GM19324 (cell line): ENCODE measurements around the gene SFMBT2.
"Not testable (repeated sequence)": the region's sequence is repeated elsewhere in the genome, so short reads cannot be mapped to it uniquely, and the experiment has no call there.

Experiments used
- ATAC-seq: cut with Tn5 transposase; IDR thresholded peaks from one replicate; pipeline ENCODE4 v1.9.1; 2021; ENCODE audit warnings: mild to moderate bottlenecking, moderate library complexity; ENCODE audit not compliant: unreplicated experiment, low FRiP score

Gene SFMBT2

GRCh38 chr10:7403620-7404019 is 7.2 kb downstream of the SFMBT2 start:
- no peak for ATAC-seq

DNA sequence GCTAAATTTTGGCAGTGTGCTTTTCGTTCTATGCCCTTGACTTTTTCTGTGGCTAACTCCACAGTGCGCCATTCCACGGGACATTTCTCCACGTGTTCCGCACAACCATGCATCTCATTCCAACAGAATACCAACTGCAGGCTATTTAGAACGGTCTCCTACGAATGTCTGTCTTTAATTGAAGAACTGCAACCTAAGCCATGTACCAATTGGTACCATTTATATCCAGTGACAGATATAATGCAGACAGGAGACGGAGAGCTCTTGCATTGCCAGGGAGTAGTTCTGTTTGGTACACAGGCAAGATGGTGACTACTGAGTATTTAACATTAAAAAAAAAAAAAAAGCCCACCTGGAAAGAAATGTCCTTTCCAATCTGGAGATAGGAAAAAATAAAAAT is 9.1 kb downstream of the SFMBT2 start:
- no peak for ATAC-seq

- no peak for ATAC-seq
These were observed 9.7 kb downstream of the SFMBT2 start for GRCh38 chr10:7401156-7401555.

DNA sequence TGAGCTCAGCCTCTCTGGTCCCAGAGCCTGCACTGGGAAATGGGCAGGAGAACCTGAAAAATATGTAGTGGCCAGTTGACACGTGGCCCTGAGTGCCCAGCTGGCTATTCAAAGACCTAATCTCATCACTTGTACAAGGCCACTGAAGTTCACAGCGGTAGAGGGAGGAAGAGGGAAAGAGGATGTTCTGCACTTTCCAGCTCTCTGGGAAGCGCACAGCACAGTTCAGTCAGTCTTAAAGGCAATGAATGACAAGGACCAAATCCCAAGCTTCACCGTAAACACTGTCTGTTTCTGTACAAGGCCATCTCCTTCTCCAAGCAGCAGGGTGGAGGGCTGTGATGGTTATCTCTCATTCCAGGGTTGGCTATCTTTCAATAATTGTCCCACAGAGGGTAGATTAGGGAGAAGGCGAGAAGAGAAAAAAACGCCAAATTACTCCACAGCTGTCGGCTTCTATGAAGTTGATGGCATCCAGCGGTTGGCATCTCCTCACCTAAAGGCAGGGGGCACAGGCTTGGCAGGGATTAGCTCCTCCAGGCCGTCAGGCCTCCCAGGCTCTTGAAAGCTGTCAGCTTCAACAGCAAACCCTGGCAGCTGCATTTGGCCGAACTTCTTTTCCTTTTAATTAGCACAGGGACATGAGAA is 10.6 kb downstream of the SFMBT2 start:
- no peak for ATAC-seq

DNA sequence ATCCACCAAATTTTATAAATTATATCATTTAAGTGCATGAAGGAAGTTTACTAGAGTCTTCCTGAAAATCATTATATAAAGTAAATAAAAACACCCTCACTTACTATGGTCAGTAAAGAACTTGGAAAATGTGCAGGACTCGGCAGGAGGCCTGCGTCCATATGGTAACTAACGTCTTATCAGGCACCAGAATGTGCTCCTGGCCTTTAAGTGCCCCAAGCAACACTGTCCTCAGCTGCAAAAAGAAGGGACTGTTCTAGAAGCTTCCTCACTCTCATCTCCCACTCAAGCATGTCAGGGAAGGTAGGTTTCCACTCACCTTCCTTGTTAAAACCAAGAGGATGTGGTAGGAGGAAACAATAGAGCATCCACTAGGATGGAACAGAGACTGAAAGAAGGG is 11.3 kb downstream of the SFMBT2 start:
- no peak for ATAC-seq

DNA sequence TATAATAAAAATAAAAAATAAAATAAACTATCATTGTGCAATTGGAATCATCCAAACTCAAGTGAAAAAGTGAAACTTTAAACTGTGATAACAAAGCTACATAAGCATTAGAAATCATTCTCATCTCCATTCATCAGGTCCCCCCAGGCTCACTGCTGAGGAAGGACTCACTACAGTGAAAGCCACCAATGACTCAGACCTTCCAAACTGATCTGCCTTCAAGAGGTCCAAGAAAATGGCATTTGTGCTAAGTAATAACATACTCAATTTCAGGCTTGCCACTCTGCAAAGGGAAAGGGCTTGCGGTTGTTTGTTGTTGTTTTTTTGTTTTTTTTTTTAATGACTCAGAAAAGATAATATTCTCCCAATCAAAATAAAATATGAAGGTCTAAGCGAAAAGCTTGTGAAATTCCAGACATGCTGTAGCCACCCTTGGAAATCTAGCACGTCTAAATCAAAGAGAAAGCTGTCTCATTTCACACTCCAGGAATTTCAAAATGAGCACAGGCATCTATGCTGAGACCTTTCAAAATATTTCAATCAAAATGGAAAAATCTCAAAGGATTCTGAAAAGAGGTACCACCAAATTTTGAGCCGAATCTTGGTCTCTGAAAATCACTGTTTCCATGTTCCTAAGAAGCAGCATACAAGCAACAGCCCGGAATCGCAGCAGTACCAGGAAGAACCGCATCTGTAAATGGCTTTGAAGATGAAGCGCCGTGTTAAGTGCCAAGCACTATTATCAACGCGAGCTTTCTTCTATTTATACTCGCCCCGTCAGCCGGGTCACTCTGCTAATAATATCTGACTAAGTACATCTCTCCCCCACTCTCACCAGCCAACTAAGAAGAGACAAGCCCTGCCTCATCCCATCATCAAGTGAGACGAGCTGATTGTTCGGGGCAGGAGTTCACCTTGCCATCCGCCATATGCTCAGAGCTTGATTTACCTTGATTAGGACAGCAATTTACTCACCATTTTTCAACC is 13.5 kb downstream of the SFMBT2 start:
- no peak for ATAC-seq

- not testable (repeated sequence) for ATAC-seq
These were observed 18.5 kb downstream of the SFMBT2 start for GRCh38 chr10:7392301-7392700.

GRCh38 chr10:7391748-7392147 is 19.1 kb downstream of the SFMBT2 start:
- ATAC-seq, result no peak

DNA sequence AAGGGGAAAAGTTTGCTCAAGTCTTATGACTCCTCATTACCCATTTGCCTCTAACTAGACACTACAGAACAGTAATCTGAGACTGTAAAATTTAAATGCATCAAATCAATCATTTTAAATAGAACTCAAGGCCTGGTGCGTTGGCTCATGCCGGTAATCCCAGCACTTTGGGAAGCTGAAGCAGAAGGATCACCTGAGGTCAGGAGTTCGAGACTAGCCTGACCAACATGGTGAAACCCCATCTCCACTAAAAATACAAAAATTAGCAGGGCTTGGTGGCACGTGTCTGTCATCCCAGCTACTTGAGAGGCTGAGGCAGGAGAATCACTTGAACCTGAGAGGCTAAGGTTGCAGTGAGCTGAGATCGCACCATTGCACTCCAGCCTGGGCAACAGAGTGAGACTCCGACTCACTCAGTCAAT is 20.1 kb downstream of the SFMBT2 start:
- not testable (repeated sequence) for ATAC-seq

GRCh38 chr10:7389844-7390243 is 21.0 kb downstream of the SFMBT2 start:
- no peak for ATAC-seq

GRCh38 chr10:7389346-7389745 is 21.5 kb downstream of the SFMBT2 start:
- ATAC-seq, result no peak

DNA sequence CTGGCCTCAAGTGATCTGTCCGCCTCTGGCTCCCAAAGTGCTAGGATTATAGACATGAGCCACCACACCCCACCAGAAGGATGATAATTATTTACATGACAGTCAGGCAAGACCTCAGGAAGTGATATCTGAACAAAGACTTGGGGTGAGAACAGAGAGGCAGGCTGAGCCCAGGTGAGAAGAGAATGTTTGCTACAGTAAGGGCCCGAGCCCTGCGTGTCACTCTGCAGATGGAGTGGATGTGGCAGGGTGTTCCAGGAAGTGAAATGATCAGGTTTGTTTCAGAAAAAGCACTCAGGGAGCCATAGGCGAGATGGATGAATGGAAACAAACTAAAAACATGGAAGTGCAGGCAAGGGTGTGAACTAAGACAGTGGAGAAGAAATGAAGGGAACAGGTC is 22.2 kb downstream of the SFMBT2 start:
- no peak for ATAC-seq

GRCh38 chr10:7388149-7388548 is 22.7 kb downstream of the SFMBT2 start:
- ATAC-seq, result not testable (repeated sequence)

DNA sequence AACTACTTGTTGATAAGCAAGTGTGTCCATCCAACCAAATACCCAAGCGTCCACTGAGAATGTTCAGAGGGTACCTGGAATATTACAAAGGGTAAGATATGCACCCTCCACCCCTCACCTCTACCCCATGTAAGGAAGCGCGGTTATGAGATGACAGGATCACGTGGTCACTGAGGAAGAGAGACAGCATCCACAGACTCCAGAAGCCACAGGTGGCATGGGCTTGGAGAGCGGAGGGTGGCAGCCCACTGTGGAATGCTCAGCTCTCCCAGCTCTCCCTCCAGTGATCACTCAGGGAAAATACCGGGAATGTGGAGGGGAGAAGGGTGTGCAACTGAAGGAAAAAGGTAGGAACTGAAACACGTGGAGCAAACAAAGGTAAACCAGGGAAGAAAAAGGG is 25.7 kb downstream of the SFMBT2 start:
- no peak for ATAC-seq

DNA sequence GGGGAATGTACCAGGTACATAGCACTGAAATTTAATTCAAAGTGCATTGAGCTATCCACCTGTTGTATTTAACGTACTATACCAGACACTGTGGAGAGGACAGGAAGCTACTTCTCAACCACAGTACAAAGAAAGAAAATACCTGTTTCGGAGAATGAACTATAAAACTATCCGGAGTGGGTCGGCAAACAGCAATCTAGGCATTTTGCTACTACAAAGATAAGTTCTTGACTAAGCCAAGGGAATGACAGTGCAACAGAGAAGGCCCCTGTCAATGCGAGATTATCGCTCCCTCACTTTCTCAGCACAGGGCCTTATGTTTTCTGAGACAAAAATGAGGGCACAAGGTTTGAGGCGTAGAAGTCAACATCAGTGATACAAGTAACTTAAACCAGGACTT is 27.4 kb downstream of the SFMBT2 start:
- no peak for ATAC-seq

GRCh38 chr10:7380704-7381241 is 30.1 kb downstream of the SFMBT2 start:
- ATAC-seq, result no peak

GRCh38 chr10:7378602-7379403 is 32.0 kb downstream of the SFMBT2 start:
- no peak for ATAC-seq

DNA sequence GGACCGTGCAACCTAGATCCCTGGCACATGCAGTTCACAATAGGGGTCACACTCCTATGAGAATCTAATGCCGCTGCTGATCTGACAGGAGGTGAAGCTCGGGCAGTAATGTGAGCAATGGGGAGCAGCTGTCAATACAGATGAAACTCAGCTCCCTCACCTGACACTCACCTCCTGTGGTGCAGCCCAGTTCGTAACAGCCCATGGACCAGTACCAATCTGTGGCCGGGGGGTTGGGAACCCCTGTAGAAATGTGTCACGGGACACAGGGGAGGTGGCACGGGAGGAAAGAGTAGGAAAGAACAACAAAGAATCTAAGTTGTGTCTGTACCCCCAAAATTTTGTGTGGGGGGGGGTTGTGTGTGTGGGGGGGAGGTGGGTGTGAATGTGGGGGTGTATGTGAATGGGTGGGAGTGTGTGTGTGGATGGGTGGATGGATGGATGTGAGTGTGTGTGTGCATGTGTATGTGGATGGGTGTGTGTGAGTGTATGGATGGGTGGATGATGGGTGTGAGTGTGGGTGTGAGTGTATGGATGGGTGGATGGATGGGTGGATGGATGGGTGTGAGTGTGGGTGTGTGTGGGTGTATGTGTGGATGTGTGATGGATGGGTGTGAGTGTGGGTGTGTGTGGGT is 33.1 kb downstream of the SFMBT2 start:
- no peak for ATAC-seq

DNA sequence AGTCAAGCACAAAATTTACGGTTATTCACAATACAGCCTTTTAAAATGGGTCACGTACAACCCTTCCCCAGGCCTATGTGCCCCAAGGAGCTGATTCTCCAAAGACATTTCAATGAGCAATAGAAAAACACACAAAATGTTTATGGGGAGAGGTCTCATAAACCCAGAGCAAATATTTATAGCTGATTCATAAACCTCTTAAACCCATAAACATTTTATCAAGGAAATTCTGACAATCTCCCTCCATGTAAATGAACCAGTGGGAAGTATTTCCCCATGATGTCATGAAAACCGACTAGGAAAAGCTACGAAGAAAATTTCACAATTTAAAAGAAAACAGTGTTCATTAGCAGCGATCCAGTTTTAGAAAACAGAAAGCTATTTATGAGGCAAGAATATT is 36.0 kb downstream of the SFMBT2 start:
- no peak for ATAC-seq

GRCh38 chr10:7373039-7373438 is 37.8 kb downstream of the SFMBT2 start:
- ATAC-seq, result no peak
